ENCODE results near the gene IMP4.

The IMP4 gene

DNA sequence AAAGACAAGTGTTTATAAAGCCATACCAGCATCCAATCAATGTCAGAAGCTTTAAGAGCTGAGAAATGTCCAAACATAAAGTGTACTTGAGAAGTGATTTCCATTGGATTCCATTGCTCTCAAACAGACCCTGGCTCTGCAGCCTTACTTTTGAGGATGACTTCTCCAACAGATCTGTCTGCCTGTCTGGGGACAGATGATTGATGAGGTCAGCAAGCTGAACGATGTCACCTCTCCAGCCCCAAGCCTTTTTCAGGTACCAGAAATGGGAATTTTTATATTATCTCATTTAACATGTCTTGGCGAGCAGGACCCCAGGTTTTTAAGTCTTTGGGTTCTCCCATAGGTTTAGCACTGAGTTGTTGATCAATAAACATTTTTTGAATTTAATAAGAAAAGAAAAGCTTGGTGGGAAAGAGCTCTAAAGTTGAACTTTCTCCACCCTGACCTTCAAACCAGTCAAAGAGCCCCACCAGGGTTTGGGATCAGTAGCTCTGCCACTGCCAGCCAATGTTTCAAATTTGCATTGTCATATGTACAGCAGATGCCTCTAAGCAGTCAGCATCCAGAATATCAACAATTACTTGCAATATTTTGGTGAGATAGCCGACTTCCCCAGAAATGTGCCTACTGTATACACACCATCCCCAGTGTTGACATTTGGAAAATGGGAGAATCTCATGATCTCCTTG lies 35.7 kb downstream of the IMP4 start:
- TF ChIP-seq CTCF (IDR thresholded peaks at IDR 0.05; ENCODE audit: unreplicated experiment in 3 of 3), result no peak
- no peak overlapping the region for H3K4me3 Mint-ChIP-seq
- no peaks in the 10 kb centered on the region for H3K27me3 Mint-ChIP-seq (ENCODE audit: low read depth)
- no peaks in the 10 kb centered on the region for H3K9me3 Mint-ChIP-seq
- H3K27ac Mint-ChIP-seq, result no peak overlapping the region
- H3K4me1 Mint-ChIP-seq, result peaks cover 8% of the 10 kb centered on the region
- peaks cover 5% of the 10 kb centered on the region for H3K36me3 Mint-ChIP-seq (ENCODE audit: low read depth)

- Mint-ChIP-seq H3K27me3 (ENCODE audit: low read depth) (no peaks in the 10 kb centered on the region), H3K4me1 (peaks cover 4% of the 10 kb centered on the region), H3K9me3 (no peaks in the 10 kb centered on the region), H3K4me3 (no peak overlapping the region), H3K36me3 (ENCODE audit: low read depth) (peaks cover 5% of the 10 kb centered on the region), H3K27ac (no peak overlapping the region)
- no peak for TF ChIP-seq CTCF (IDR thresholded peaks at IDR 0.05; ENCODE audit: unreplicated experiment in 3 of 3)
Measured at GRCh38 chr2:130378898-130379214, 36.2 kb downstream of the IMP4 start.

DNA sequence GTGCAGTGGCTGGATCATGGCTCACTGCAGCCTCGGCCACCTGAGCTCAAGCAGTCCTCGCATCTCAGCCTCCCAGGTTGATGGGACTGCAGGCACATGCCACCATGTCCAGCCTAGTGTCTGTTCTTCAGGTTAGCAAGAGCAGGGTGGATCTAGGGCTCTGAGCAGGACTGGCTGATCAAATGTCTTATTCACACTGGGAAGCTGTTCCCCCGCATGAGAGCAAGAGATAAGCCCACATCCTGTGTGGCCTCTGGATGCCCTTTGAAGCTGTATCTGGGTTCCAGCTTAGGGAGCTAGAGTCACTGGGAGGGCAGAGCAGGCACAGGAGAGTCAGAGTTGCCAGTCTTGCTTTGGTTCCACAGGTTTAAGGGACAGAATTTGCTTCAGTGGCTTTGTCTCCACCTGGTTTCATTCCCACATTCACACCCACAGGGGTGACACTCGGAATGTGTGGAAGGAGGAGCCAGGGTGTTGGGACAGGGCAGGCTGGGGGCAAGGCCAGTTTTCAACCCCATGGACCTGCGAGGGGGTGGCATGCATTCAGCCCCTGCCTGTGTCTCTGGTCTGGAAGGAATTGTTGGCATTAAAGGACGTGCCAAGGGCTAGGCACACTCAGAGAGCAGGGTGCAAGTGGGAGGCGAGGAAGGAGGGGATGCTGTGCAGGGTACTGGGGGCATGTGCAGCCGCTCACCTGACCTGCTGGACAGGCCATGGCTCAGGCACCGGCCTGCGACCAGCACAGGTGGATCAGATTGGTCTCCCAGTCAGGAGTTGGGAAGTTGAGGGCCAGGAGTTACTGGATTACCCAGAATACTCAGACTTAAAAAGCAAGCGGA lies 37.6 kb downstream of the IMP4 start:
- H3K4me1 Mint-ChIP-seq, result peaks cover 4% of the 10 kb centered on the region
- H3K9me3 Mint-ChIP-seq, result no peaks in the 10 kb centered on the region
- no peak for TF ChIP-seq CTCF (IDR thresholded peaks at IDR 0.05; ENCODE audit: unreplicated experiment in 3 of 3)
- peaks cover 5% of the 10 kb centered on the region for H3K36me3 Mint-ChIP-seq (ENCODE audit: low read depth)
- no peak overlapping the region for H3K27ac Mint-ChIP-seq
- H3K27me3 Mint-ChIP-seq (ENCODE audit: low read depth), result no peaks in the 10 kb centered on the region
- no peak overlapping the region for H3K4me3 Mint-ChIP-seq

DNA sequence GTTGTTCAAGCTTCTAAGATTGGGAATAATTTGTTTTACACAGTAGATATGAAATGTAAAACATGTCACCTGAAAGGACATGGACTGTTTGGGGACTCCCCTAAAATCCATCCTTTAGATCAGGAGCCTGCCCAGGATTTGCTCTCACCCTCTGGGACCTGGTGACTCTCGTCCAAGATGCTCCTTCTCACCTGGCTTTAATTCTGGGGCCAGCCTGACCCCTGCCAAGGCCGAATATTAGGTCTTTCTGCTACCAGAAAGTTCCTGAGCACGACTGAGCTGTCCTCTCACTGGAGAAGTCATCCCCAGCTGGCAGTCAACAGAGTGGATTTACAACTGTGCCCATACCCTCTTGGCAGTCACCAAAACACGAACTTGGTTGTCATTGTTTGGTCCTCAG lies 38.4 kb downstream of the IMP4 start:
- Mint-ChIP-seq H3K36me3 (ENCODE audit: low read depth) (no peaks in the 10 kb centered on the region), H3K27ac (no peak overlapping the region), H3K4me3 (no peak overlapping the region), H3K9me3 (no peaks in the 10 kb centered on the region), H3K27me3 (ENCODE audit: low read depth) (no peaks in the 10 kb centered on the region), H3K4me1 (no peaks in the 10 kb centered on the region)
- TF ChIP-seq CTCF (IDR thresholded peaks at IDR 0.05; ENCODE audit: unreplicated experiment in 3 of 3), result no peak

- Mint-ChIP-seq H3K4me1 (peaks cover under 1% of the 10 kb centered on the region), H3K4me3 (no peak overlapping the region), H3K36me3 (ENCODE audit: low read depth) (no peaks in the 10 kb centered on the region), H3K9me3 (no peaks in the 10 kb centered on the region), H3K27ac (no peak overlapping the region), H3K27me3 (ENCODE audit: low read depth) (no peaks in the 10 kb centered on the region)
- no peak for TF ChIP-seq CTCF (IDR thresholded peaks at IDR 0.05; ENCODE audit: unreplicated experiment in 3 of 3)
Measured at GRCh38 chr2:130381619-130382018, 38.9 kb downstream of the IMP4 start.

Measured in nephron (organoid).